SJSA1 (cell line): Measurements from ENCODE around the gene GLI1. TPM values are rescaled to one million over a fixed set of nuclear protein-coding genes. Genes with fewer than 3 reads are reported as not detected.
A peak's percentile ranks its signal among the peaks of the same experiment; 100 is the strongest.
"Not testable (repeated sequence)": the region's sequence is repeated elsewhere in the genome, so short reads cannot be mapped to it uniquely, and the experiment has no call there.

ENCODE experiments used
- DNase-seq, 2 experiments: peaks; one replicate each; pipeline ENCODE4 v3.0.0-alpha.2; 2015 to 2020; ENCODE audit warnings: low spot score in 2 of 2, low read depth in 1 of 2
- H3K27ac ChIP-seq: fragments of 250-450 bp; sonication (Bioruptor Pico); 2 replicates; pipeline ENCODE4 v1.5.1; 2020; ENCODE audit warnings: mild to moderate bottlenecking, moderate library complexity
- H3K27me3 ChIP-seq: fragments of 250-450 bp; sonication (Bioruptor Pico); replicated peaks from 2 replicates; pipeline ENCODE4 v1.5.1; 2020; ENCODE audit warnings: mild to moderate bottlenecking, moderate library complexity
- H3K36me3 ChIP-seq: fragments of 250-450 bp; sonication (Bioruptor Pico); 2 replicates; pipeline ENCODE4 v1.5.1; 2020; ENCODE audit warnings: mild to moderate bottlenecking
- H3K4me1 ChIP-seq: fragments of 250-450 bp; sonication (Bioruptor Pico); replicated peaks from 2 replicates; pipeline ENCODE4 v1.6.1; 2021; ENCODE audit warnings: mild to moderate bottlenecking
- H3K4me3 ChIP-seq: fragments of 250-450 bp; sonication (Bioruptor Pico); 2 replicates; pipeline ENCODE4 v1.5.1; 2020; ENCODE audit warnings: mild to moderate bottlenecking
- H3K9me3 ChIP-seq: fragments of 250-450 bp; sonication (Bioruptor Pico); replicated peaks from 2 replicates; pipeline ENCODE4 v1.5.1; 2020; ENCODE audit warnings: mild to moderate bottlenecking
- total RNA-seq: library from RNA; depleted of rRNA; stranded (reverse); fragments of >200 nt; shearing (Covaris generic); gene quantifications from 2 replicates; pipeline ENCODE4 v1.2.3, GENCODE V29; 2014

GLI1 gene
- total RNA-seq, 1 experiment from 2014 or later, result 323 TPM

DNA sequence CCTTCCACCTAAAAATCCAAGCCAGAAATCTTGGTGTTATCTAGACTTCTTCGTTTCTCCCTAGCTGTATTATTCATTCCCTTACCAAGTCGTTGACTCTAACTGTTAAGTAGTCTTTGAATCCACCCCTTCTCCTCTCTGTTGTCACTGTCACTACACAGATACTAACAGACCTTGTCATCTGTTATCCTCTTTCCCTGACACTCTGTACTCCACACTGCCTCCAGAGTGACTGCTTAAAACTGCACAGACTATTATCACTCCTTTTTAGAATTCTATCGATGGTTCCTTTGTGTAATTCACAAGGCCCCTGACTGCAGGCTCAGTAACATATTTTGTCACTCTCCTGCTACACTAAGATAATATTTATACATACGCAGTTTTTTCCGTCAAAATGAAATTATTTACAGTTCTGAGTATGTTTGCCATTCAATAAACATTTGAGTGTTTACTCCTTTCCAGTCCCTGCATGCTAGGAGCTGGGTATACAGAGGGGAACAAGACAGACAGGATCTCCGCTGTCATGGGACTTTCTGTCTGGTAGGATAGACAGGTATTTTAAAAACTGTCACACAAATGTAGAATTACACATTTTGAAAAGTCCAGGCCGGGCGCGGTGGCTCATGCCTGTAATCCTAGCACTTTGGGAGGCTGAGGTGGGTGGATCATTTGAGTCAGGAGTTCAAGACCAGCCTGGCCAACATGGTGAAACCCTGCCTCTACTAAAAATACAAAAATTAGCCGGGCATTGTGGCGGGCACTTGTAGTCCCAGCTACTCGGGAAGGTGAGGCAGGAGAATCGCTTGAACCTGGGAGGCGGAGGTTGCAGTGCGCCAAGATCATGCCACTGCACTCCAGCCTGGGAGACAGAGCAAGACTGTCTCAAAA lies 32.1 kb downstream of the GLI1 start:
- Histone ChIP-seq H3K27ac (no peak overlapping the region), H3K36me3 (peaks cover 78% of the 10 kb centered on the region), H3K27me3 (no peaks in the 10 kb centered on the region), H3K4me3 (no peak overlapping the region), H3K4me1 (peaks cover 19% of the 10 kb centered on the region), H3K9me3 (peaks cover 3% of the 10 kb centered on the region; the same call in 1 of the 2 replicates)
- DNase-seq, result peak; percentile 90 to 92

DNA sequence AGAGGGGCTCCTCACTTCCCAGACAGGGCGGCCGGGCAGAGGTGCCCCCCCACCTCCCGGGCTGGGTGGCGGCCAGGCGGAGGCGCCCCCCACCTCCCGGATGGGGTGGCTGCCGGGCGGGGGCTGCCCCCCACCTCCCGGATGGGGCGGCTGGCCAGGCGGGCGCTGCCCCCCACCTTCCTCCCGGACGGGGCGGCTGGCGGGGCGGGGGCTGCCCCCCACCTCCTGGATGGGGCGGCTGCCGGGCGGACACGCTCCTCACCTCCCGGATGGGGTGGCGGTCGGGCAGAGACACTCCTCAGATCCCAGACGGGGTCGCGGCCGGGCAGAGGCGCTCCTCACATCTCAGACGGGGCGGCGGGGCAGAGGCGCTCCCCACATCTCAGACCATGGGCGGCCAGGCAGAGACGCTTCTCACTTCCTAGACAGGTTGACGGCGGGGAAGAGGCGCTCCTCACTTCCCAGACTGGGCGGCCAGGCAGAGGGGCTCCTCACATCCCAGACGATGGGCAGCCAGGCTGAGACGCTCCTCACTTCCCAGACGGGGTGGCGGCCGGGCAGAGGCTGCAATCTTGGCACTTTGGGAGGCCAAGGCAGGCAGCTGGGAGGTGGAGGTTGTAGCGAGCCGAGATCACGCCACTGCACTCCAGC lies 35.6 kb downstream of the GLI1 start:
- DNase-seq, result peak in 1 of 2 experiments; percentile 94
- H3K27ac ChIP-seq, H3K27me3 ChIP-seq, H3K4me1 ChIP-seq, H3K4me3 ChIP-seq, H3K9me3 ChIP-seq: not testable (repeated sequence)
- H3K36me3 ChIP-seq, result peaks cover 91% of the 10 kb centered on the region

DNA sequence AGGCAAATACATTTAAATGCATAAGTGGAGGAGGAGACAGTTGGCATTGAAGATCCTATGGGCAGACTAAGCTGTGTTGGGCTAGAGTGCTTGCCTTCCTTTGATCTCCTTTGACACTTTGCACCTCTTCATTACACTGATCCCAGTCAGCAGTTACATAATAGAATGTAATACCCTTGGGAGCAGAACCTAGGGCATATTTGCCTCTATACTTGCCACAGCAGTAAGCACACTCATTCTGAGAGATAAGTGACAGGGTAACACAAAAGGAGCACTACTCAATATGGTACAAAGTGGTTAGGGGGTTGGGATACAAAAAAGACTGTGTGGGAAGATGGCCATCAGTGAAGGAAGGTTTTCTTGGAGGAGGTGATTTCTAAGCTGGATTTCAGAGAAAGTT lies 37.2 kb downstream of the GLI1 start:
- H3K27ac ChIP-seq, result no peak overlapping the region
- H3K36me3 ChIP-seq, result peaks cover 92% of the 10 kb centered on the region
- H3K27me3 ChIP-seq, result no peaks in the 10 kb centered on the region
- peaks cover 11% of the 10 kb centered on the region; the same call in 1 of the 2 replicates for H3K9me3 ChIP-seq
- peak in 1 of 2 experiments; percentile 76 for DNase-seq
- H3K4me1 ChIP-seq, result no peaks in the 10 kb centered on the region
- H3K4me3 ChIP-seq, result no peak overlapping the region

DNA sequence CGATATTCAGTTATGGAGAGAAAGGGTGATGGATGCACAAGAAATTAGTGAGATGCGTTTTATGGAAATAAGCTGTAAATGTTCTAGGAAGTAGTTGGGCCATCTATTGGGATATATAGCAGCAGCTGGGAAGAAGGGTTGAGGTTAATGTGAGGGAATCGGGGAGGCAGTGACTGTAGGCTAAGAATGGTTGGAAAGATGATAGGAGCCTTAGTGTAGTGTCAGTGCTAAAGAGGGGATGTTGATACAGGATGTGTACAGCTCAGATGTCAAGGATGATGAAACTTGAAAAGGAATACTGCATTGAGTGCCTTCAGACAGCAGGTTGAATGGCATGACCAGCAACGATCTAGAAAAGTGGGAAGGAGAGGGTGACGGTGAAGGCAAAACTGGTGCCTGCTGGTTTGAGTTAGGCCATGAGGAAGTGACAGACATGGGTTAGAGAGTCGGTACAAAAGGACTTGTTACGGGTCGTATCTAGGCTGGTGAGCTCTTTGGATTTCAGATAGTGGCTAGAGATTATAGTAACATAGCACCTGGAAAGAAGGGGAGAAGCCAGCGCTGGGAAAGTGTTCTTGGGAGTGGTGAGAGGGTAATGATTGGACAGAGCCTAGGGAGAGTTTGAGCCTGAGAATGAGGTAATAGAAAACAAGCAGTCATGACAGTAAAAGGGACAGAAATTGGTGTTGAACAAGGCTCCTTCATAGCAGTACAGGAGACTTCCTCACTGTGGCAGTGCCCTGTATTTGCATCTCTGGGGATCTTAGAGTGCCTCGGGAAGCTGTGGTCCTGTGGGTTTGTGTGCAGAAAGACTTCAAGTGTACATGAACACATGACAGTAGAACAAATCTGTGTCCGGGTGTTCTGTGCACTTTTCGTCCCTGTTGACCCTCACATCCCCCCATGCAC lies 37.9 kb downstream of the GLI1 start:
- Histone ChIP-seq H3K27me3 (no peaks in the 10 kb centered on the region), H3K36me3 (peaks cover 92% of the 10 kb centered on the region), H3K27ac (no peak overlapping the region), H3K4me3 (no peak overlapping the region), H3K9me3 (peaks cover 11% of the 10 kb centered on the region; the same call in 1 of the 2 replicates), H3K4me1 (no peaks in the 10 kb centered on the region)
- DNase-seq, result peak in 1 of 2 experiments; percentile 86

DNA sequence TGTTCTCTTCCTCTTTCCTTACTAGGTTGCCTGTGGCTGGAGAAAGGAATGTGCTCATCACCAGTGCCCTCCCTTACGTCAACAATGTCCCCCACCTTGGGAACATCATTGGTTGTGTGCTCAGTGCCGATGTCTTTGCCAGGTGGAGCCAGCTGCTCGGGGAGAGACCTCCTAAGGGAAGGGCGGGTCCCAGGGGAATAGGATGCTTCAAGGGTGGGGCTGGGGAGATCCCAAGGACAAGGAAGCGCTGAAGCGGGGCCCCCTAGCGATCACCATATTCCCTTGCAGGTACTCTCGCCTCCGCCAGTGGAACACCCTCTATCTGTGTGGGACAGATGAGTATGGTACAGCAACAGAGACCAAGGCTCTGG lies 38.5 kb downstream of the GLI1 start:
- no peak overlapping the region for H3K27ac ChIP-seq
- no peaks in the 10 kb centered on the region for H3K27me3 ChIP-seq
- H3K4me3 ChIP-seq, result no peak overlapping the region
- peak in 1 of 2 experiments; percentile 98 for DNase-seq
- peaks cover 11% of the 10 kb centered on the region; the same call in 1 of the 2 replicates for H3K9me3 ChIP-seq
- no peaks in the 10 kb centered on the region for H3K4me1 ChIP-seq
- peaks cover 92% of the 10 kb centered on the region for H3K36me3 ChIP-seq

DNA sequence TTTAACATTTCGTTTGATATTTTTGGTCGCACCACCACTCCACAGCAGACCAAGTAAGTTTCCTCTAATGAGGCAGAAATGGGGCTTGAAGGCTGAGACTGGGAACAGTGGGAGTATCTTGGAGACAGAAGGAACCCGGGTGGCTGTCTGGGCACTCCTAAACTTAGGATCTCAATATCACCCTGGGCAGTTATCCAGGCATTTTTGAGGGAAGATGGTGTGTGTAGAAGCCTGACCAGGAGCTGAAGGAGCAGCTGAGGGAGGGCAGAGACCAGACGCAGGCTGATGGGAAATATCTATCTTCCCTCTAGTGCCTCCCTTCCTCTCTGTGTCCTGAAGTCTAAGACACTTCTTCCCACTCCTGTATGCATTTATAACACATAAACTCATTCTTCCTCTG lies 39.0 kb downstream of the GLI1 start:
- no peak overlapping the region for H3K27ac ChIP-seq
- peaks cover 11% of the 10 kb centered on the region; the same call in 1 of the 2 replicates for H3K9me3 ChIP-seq
- no peaks in the 10 kb centered on the region for H3K4me1 ChIP-seq
- no peak for DNase-seq
- H3K4me3 ChIP-seq, result no peak overlapping the region
- no peaks in the 10 kb centered on the region for H3K27me3 ChIP-seq
- peaks cover 97% of the 10 kb centered on the region for H3K36me3 ChIP-seq

DNA sequence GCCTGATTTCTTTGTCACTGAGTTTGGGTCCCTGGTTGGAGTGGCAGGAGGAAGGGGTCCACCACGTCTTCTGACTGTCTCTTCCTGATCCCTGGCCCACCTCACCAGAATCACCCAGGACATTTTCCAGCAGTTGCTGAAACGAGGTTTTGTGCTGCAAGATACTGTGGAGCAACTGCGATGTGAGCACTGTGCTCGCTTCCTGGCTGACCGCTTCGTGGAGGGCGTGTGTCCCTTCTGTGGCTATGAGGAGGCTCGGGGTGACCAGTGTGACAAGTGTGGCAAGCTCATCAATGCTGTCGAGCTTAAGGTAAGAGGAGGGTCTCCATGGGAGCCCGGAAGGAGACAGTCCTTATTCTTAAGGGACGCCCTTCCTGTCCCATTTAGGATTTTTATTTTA lies 40.6 kb downstream of the GLI1 start:
- peak in 1 of 2 experiments; percentile 94 for DNase-seq
- Histone ChIP-seq H3K4me1 (no peaks in the 10 kb centered on the region), H3K36me3 (peaks cover 99% of the 10 kb centered on the region), H3K9me3 (peaks cover 11% of the 10 kb centered on the region; the same call in 1 of the 2 replicates), H3K27me3 (no peaks in the 10 kb centered on the region), H3K27ac (no peak overlapping the region), H3K4me3 (no peak overlapping the region)

DNA sequence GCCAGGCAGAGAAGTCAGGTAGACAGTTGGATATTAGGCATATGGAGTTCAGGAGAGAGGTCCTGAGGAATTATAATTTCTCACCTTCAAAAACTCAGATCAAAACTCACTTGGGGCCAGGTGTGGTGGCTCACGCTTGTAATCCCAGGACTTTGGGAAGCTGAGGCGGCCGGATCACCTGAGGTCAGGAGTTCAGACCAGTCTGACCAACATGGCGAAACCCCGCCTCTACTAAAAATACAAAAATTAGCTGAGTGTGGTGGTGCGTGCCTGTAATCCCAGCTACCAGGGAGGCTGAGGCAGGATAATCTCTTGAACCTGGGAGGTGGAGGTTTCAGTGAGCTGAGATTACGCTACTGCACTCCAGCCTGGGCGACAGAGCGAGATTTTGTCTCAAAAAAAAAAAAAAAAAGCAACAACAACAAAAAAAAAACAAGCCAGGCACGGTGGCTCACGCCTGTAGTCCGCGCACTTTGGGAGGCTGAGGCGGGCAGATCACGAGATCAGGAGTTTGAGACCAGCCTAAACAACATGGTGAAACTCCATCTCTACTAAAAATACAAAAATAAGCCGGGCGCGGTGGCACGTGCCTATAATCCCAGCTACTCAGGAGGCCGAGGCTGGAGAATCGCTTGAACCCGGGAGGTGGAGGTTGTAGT lies 42.9 kb downstream of the GLI1 start:
- H3K9me3 ChIP-seq, H3K27ac ChIP-seq, H3K4me1 ChIP-seq, H3K27me3 ChIP-seq, H3K4me3 ChIP-seq: not testable (repeated sequence)
- peaks cover 93% of the 10 kb centered on the region for H3K36me3 ChIP-seq
- DNase-seq, result peak in 1 of 2 experiments; percentile 91

DNA sequence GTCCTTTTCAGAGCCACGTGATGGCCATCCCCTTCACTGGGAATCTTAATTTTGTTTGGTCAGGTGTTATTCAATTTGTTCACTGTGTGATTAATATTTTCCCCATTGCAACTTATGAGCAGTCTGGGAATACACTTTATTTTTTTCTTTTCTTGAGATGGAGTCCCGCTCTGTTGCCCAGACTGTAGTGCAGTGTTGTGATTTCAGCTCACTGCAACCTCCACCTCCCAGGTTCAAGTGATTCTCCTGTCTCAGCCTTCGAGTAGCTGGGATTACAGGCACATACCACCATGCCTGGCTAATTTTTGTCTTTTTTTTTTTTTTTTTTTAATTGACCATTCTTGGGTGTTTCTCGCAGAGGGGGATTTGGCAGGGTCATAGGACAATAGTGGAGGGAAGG lies 47.0 kb downstream of the GLI1 start:
- peaks cover 90% of the 10 kb centered on the region for H3K36me3 ChIP-seq
- H3K4me3 ChIP-seq, H3K27ac ChIP-seq, H3K4me1 ChIP-seq, H3K9me3 ChIP-seq, H3K27me3 ChIP-seq: not testable (repeated sequence)
- DNase-seq, result peak in 1 of 2 experiments; percentile 75

DNA sequence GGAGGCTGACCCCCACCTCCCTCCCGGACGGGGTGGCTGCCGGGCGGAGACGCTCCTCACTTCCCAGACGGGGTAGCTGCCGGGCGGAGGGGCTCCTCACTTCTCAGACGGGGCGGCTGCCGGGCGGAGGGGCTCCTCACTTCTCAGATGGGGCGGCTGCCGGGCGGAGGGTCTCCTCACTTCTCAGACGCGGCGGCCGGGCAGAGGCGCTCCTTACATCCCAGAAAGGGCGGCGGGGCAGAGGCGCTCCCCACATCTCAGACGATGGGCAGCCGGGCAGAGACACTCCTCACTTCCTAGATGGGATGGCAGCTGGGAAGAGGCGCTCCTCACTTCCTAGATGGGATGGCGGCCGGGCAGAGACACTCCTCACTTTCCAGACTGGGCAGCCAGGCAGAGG lies 48.2 kb downstream of the GLI1 start:
- not testable (repeated sequence) for H3K27me3 ChIP-seq, H3K4me1 ChIP-seq, H3K27ac ChIP-seq, H3K4me3 ChIP-seq, H3K9me3 ChIP-seq
- DNase-seq, result peak in 1 of 2 experiments; percentile 94
- peaks cover 90% of the 10 kb centered on the region for H3K36me3 ChIP-seq

DNA sequence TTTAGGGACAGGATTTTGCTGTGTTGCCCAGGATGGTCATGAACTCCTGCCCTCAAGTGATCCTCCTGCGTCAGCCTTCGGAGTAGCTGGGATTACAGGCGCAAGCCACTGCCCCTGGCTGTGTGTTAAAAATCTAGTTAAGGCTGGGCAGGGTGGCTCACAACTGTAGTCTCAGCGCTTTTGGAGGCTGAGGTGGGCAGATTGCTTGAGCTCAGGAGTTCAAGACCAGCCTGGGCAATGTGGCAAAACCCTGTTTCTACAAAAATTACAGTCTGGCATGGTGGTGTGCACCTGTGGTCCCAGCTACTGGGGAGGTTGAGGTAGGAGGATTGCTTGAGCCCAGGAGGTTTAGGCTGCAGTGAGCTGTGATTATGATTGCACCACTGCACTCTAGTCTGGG lies 51.6 kb downstream of the GLI1 start:
- DNase-seq, result peak in 1 of 2 experiments; percentile 92
- H3K36me3 ChIP-seq, result peaks cover 90% of the 10 kb centered on the region

DNA sequence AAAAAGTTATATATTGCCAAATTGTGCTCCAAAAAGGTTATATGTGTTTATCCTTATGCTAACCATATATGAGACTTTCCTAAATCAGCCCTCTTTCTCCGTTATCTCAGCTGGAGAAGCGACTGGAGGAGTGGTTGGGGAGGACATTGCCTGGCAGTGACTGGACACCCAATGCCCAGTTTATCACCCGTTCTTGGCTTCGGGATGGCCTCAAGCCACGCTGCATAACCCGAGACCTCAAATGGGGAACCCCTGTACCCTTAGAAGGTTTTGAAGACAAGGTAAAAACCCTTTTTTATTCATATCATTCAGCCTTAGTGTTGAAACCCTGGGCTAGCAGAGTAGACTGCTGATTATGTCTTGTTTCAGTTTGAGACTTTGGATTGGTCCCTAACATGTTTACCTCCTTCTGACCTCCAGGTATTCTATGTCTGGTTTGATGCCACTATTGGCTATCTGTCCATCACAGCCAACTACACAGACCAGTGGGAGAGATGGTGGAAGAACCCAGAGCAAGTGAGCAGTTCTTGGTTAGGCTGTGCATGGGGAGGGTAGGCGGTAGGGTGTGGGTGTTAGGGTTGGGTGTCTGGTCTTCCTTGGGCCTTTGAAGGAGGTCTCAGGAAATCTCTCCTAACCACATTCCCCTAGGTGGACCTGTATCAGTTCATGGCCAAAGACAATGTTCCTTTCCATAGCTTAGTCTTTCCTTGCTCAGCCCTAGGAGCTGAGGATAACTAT lies 52.2 kb downstream of the GLI1 start:
- peaks cover 90% of the 10 kb centered on the region for H3K36me3 ChIP-seq

More for the DNA sequence above, 51.6 kb downstream of the GLI1 start:
- H3K9me3 ChIP-seq, result no peaks in the 10 kb centered on the region
- no peak overlapping the region for H3K27ac ChIP-seq
- H3K4me3 ChIP-seq, result no peak overlapping the region
- no peaks in the 10 kb centered on the region for H3K27me3 ChIP-seq
- no peaks in the 10 kb centered on the region for H3K4me1 ChIP-seq

More for the DNA sequence above, 52.2 kb downstream of the GLI1 start:
- peak; percentile 76 to 91 for DNase-seq
- H3K4me1 ChIP-seq, result no peaks in the 10 kb centered on the region
- H3K27ac ChIP-seq, result no peak overlapping the region
- no peaks in the 10 kb centered on the region for H3K27me3 ChIP-seq
- H3K4me3 ChIP-seq, result no peak overlapping the region
- H3K9me3 ChIP-seq, result no peaks in the 10 kb centered on the region
